ENCODE measurements around the gene RASSF3.

DNA sequence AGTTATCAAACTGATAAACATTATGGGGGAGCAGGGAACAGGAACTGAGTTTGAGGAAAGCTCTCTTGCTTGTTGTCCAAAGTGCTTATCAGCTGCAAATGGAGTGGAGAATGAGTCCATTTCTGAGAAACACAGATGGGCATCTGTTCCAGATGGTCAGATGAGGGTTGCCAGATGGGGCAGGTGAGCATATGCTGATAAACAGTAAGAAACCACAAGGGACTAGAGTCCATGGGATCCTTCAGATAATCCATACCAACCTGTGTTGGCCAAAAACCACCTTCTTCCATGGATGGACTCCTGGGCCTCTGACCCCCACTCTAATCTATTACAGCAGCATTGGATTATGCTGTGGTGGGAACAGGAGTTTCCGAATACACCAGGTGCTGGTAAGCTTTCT is 110.6 kb downstream of the RASSF3 start:
- TF ChIP-seq, protein P1, sequence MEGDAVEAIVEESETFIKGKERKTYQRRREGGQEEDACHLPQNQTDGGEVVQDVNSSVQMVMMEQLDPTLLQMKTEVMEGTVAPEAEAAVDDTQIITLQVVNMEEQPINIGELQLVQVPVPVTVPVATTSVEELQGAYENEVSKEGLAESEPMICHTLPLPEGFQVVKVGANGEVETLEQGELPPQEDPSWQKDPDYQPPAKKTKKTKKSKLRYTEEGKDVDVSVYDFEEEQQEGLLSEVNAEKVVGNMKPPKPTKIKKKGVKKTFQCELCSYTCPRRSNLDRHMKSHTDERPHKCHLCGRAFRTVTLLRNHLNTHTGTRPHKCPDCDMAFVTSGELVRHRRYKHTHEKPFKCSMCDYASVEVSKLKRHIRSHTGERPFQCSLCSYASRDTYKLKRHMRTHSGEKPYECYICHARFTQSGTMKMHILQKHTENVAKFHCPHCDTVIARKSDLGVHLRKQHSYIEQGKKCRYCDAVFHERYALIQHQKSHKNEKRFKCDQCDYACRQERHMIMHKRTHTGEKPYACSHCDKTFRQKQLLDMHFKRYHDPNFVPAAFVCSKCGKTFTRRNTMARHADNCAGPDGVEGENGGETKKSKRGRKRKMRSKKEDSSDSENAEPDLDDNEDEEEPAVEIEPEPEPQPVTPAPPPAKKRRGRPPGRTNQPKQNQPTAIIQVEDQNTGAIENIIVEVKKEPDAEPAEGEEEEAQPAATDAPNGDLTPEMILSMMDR (IDR thresholded peaks at IDR 0.05): no peak
- TF ChIP-seq POLR2A (IDR thresholded peaks at IDR 0.05): no peak
